HepG2 (cell line): ENCODE measurements around the gene ALDH1L2. TPM values are rescaled to one million over a fixed set of nuclear protein-coding genes. Genes with fewer than 3 reads are reported as not detected.

Source experiments
- AGO2 ChIP-seq: fragments of 200-400 bp; formaldehyde crosslinking; optimal IDR thresholded peaks from 2 replicates; pipeline ENCODE3; 2017; ENCODE audit warnings: mild to moderate bottlenecking, low read depth, low read length, moderate library complexity
- ARHGAP35 ChIP-seq: sonication (generic); formaldehyde crosslinking; IDR thresholded peaks from 2 replicates; pipeline ENCODE4 v1.9.0; 2022; ENCODE audit warnings: mild to moderate bottlenecking, inconsistent platforms, moderate library complexity, missing genetic modification reagents, borderline replicate concordance
- ATF2 ChIP-seq: sonication (generic); formaldehyde crosslinking; IDR thresholded peaks from 2 replicates; pipeline ENCODE4 v1.4.0; 2020; ENCODE audit warnings: missing genetic modification reagents
- DR1 ChIP-seq: sonication (generic); formaldehyde crosslinking; IDR thresholded peaks from 2 replicates; pipeline ENCODE4 v1.8.0; 2021; ENCODE audit warnings: mild to moderate bottlenecking, missing genetic modification reagents, inconsistent platforms
- GABPA ChIP-seq, 2 experiments: IDR thresholded peaks; 2 replicates each; pipeline ENCODE4 v1.6.1; 2011 to 2016; ENCODE audit warnings: low read depth in 2 of 2, low read length in 1 of 2, missing biosample characterization in 1 of 2, missing genetic modification characterization in 1 of 2
- HOXA3 ChIP-seq: sonication (generic); formaldehyde crosslinking; IDR thresholded peaks from 2 replicates; pipeline ENCODE4 v1.5.0; 2020; ENCODE audit warnings: missing genetic modification reagents
- KAT7 ChIP-seq: IDR thresholded peaks from 2 replicates; pipeline ENCODE4 v1.6.1; 2018; ENCODE audit warnings: borderline replicate concordance, missing compliant biosample characterization
- MIER3 ChIP-seq: IDR thresholded peaks from 2 replicates; pipeline ENCODE4 v1.6.1; 2016; ENCODE audit warnings: missing compliant biosample characterization, borderline replicate concordance
- NCOA1 ChIP-seq: sonication (generic); formaldehyde crosslinking; IDR thresholded peaks from 2 replicates; pipeline ENCODE4 v1.9.0; 2021; ENCODE audit warnings: missing genetic modification reagents
- NKX3-1 ChIP-seq: sonication (generic); formaldehyde crosslinking; IDR thresholded peaks from 2 replicates; pipeline ENCODE4 v1.5.0; 2020; ENCODE audit warnings: missing genetic modification reagents
- STAT5B ChIP-seq: sonication (generic); formaldehyde crosslinking; IDR thresholded peaks from 2 replicates; pipeline ENCODE4 v1.4.0; 2020; ENCODE audit warnings: missing genetic modification reagents
- TGIF2 ChIP-seq: IDR thresholded peaks from 2 replicates; pipeline ENCODE4 v1.6.1; 2016; ENCODE audit warnings: control low read depth, missing compliant biosample characterization
- THAP11 ChIP-seq: IDR thresholded peaks from 2 replicates; pipeline ENCODE4 v1.6.1; 2016; ENCODE audit warnings: missing biosample characterization, missing genetic modification reagents
- XRCC5 ChIP-seq: fragments of 200-400 bp; formaldehyde crosslinking; optimal IDR thresholded peaks from 2 replicates; pipeline ENCODE3; 2017; ENCODE audit warnings: mild to moderate bottlenecking, low read length
- ZBTB3 ChIP-seq: sonication (generic); formaldehyde crosslinking; IDR thresholded peaks from 2 replicates; pipeline ENCODE4 v1.4.0; 2020; ENCODE audit warnings: low read depth, mild to moderate bottlenecking, moderate library complexity, missing genetic modification reagents, borderline replicate concordance
- ZNF225 ChIP-seq: sonication (generic); formaldehyde crosslinking; IDR thresholded peaks from 2 replicates; pipeline ENCODE4 v1.4.0; 2020; ENCODE audit warnings: mild to moderate bottlenecking, missing genetic modification reagents
- ZNF33B ChIP-seq: sonication (generic); formaldehyde crosslinking; IDR thresholded peaks from 2 replicates; pipeline ENCODE4 v1.5.1; 2020; ENCODE audit warnings: mild to moderate bottlenecking, missing genetic modification reagents
- ZNF44 ChIP-seq: sonication (generic); formaldehyde crosslinking; IDR thresholded peaks from 2 replicates; pipeline ENCODE4 v1.5.1; 2020; ENCODE audit warnings: mild to moderate bottlenecking, missing genetic modification reagents
- ZNF609 ChIP-seq: sonication (generic); formaldehyde crosslinking; IDR thresholded peaks from 2 replicates; pipeline ENCODE4 v1.4.0; 2020; ENCODE audit warnings: mild to moderate bottlenecking, missing genetic modification reagents, borderline replicate concordance
- ZNF792 ChIP-seq: IDR thresholded peaks from 2 replicates; pipeline ENCODE4 v1.6.1; 2016
- ZSCAN25 ChIP-seq: sonication (generic); formaldehyde crosslinking; IDR thresholded peaks from 2 replicates; pipeline ENCODE4 v1.8.0; 2022; ENCODE audit warnings: mild to moderate bottlenecking, missing genetic modification reagents
- ZSCAN5A ChIP-seq: sonication (generic); formaldehyde crosslinking; IDR thresholded peaks from 2 replicates; pipeline ENCODE4 v1.8.0; 2022; ENCODE audit warnings: mild to moderate bottlenecking, missing genetic modification reagents, borderline replicate concordance
- polyA plus RNA-seq, 8 experiments: library from polyadenylated mRNA; depleted of rRNA in 3 of 8; stranded (reverse) in 7 of 8; unstranded in 1 of 8; fragments of >200 nt; fragmentation: Illumina TruSeq in 4 of 8; extraction: Trizol in 4 of 8; gene quantifications; 2 replicates each; pipeline versions ENCODE4 v1.2.1 to v1.2.3, GENCODE V29; 2011 to 2016; ENCODE audit warnings: low read depth in 4 of 8, missing spikeins in 1 of 8, mixed read lengths in 1 of 8; ENCODE audit not compliant: insufficient read depth in 1 of 8
- total RNA-seq, 5 experiments: library from RNA; depleted of rRNA; stranded (reverse); fragments of >200 nt; fragmentation: Illumina TruSeq; extraction: Trizol; gene quantifications; 2 replicates each; pipeline ENCODE4 v1.2.3, GENCODE V29; 2016; ENCODE audit warnings: low read depth in 1 of 5

ALDH1L2 gene
- total and polyA plus RNA-seq, 2 of the 13 experiments (the other 11 are each of a cell fraction or from before 2014, with no cell fraction given) = 0.40 to 4.6 TPM

GRCh38 chr12:104986022-104986941 is 98.0 kb downstream of the ALDH1L2 start, which contains the start of gene NOPCHAP1 (continued):
- TF ChIP-seq KAT7 = 0 out of 2 replicates have a peak, but pooled peaks have one; percentile 37
- no peak for TF ChIP-seq ZBTB3 (CRISPR knock-in tag)
- TF ChIP-seq ZNF44 (CRISPR knock-in tag) = no peak
- no peak for TF ChIP-seq NKX3-1 (CRISPR knock-in tag)
- 0 out of 2 replicates have a peak, but pooled peaks have one; percentile 12 for TF ChIP-seq ATF2
- peak; percentile 31; the same call in 1 of the 2 replicates for TF ChIP-seq TGIF2 (CRISPR knock-in tag)
- peak; percentile 43 for TF ChIP-seq THAP11
- TF ChIP-seq ZNF225 (CRISPR knock-in tag) = 0 out of 2 replicates have a peak, but pooled peaks have one; percentile 75
- no peak for TF ChIP-seq ZNF792 (CRISPR knock-in tag)
- TF ChIP-seq ZSCAN25 (CRISPR knock-in tag) = peak; percentile 31; the same call in 1 of the 2 replicates
- TF ChIP-seq ZNF33B (CRISPR knock-in tag) = 0 out of 2 replicates have a peak, but pooled peaks have one; percentile 66
- TF ChIP-seq NCOA1 (CRISPR knock-in tag) = 0 out of 2 replicates have a peak, but pooled peaks have one; percentile 35
- peak; percentile 83 for TF ChIP-seq ARHGAP35 (CRISPR knock-in tag)
- TF ChIP-seq HOXA3 (CRISPR knock-in tag) = 0 out of 2 replicates have a peak, but pooled peaks have one; percentile 20
- TF ChIP-seq XRCC5 = peak; percentile 55
- no peak for TF ChIP-seq ZNF609
- TF ChIP-seq AGO2 = peak; percentile 64
- 0 out of 2 replicates have a peak, but pooled peaks have one; percentile 21 for TF ChIP-seq GABPA (IDR thresholded peaks at IDR 0.05; ENCODE audit: low read depth, low read length)
- peak; percentile 54; the same call in 1 of the 2 replicates for TF ChIP-seq GABPA (CRISPR knock-in tag; IDR thresholded peaks at IDR 0.05; ENCODE audit: low read depth)
- TF ChIP-seq MIER3 = peak; percentile 18; the same call in 1 of the 2 replicates
- TF ChIP-seq STAT5B (CRISPR knock-in tag) = no peak
- peak; percentile 57; the same call in 1 of the 2 replicates for TF ChIP-seq DR1
- 0 out of 2 replicates have a peak, but pooled peaks have one; percentile 34 for TF ChIP-seq ZSCAN5A (CRISPR knock-in tag)
